Hepatocyte (in vitro differentiated cells): ENCODE results near the gene LAMB2. TPM values are rescaled to one million over a fixed set of nuclear protein-coding genes. Genes with fewer than 3 reads are reported as not detected.
A peak's percentile ranks its signal among the peaks of the same experiment; 100 is the strongest.

ENCODE experiments used
- DNase-seq: peaks from one replicate; pipeline ENCODE4 v3.0.0-alpha.2; 2016; ENCODE audit warnings: low spot score
- H2AFZ ChIP-seq: fragments of 200-600 bp; sonication (generic); 2 replicates; pipeline ENCODE4 v1.6.0; 2016; ENCODE audit warnings: antibody characterized with exemption, mild to moderate bottlenecking
- H3K27ac ChIP-seq: fragments of 200-600 bp; sonication (generic); 2 replicates; pipeline ENCODE4 v1.5.1; 2016; ENCODE audit warnings: mild to moderate bottlenecking
- H3K27me3 ChIP-seq: fragments of 200-600 bp; sonication (generic); 2 replicates; pipeline ENCODE4 v1.6.1; 2016
- H3K36me3 ChIP-seq: fragments of 200-600 bp; sonication (generic); replicated peaks from 2 replicates; pipeline ENCODE4 v1.5.1; 2016; ENCODE audit warnings: low read depth; ENCODE audit not compliant: insufficient read depth
- H3K4me1 ChIP-seq: fragments of 200-600 bp; sonication (generic); 2 replicates; pipeline ENCODE4 v1.5.1; 2016; ENCODE audit warnings: mild to moderate bottlenecking, moderate library complexity; ENCODE audit not compliant: insufficient read depth
- H3K4me2 ChIP-seq: fragments of 200-600 bp; sonication (generic); 2 replicates; pipeline ENCODE4 v1.6.0; 2016
- H3K4me3 ChIP-seq: fragments of 200-600 bp; sonication (generic); 2 replicates; pipeline ENCODE4 v1.5.1; 2016; ENCODE audit warnings: mild to moderate bottlenecking
- H3K79me2 ChIP-seq: fragments of 200-600 bp; sonication (generic); 2 replicates; pipeline ENCODE4 v1.6.0; 2017; ENCODE audit warnings: mild to moderate bottlenecking
- H3K9me2 ChIP-seq: fragments of 200-600 bp; sonication (generic); replicated peaks from 2 replicates; pipeline ENCODE4 v1.6.0; 2017; ENCODE audit warnings: mild to moderate bottlenecking; ENCODE audit not compliant: insufficient read depth
- H3K9me3 ChIP-seq: fragments of 200-600 bp; sonication (generic); 2 replicates; pipeline ENCODE4 v1.5.1; 2016; ENCODE audit warnings: low read depth, mild to moderate bottlenecking
- H4K20me1 ChIP-seq: fragments of 200-600 bp; sonication (generic); 2 replicates; pipeline ENCODE4 v1.6.0; 2016; ENCODE audit warnings: mild to moderate bottlenecking; ENCODE audit not compliant: insufficient read depth, poor library complexity, severe bottlenecking
- CTCF ChIP-seq: fragments of 200-600 bp; sonication (generic); IDR thresholded peaks from 2 replicates; pipeline ENCODE4 v1.5.1; 2016; ENCODE audit warnings: antibody characterized with exemption, mild to moderate bottlenecking; ENCODE audit not compliant: poor library complexity
- EZH2 ChIP-seq: fragments of 200-600 bp; sonication (generic); IDR thresholded peaks from 2 replicates; pipeline ENCODE4 v1.6.1; 2016; ENCODE audit warnings: antibody characterized with exemption, mild to moderate bottlenecking, borderline replicate concordance
- EZH2phosphoT487 ChIP-seq: fragments of 200-600 bp; sonication (generic); IDR thresholded peaks from one replicate; pipeline ENCODE4 v1.6.1; 2018; ENCODE audit warnings: antibody characterized with exemption, mild to moderate bottlenecking, low read depth, moderate library complexity; ENCODE audit not compliant: unreplicated experiment, severe bottlenecking
- WGBS: methylation state at CpG from one replicate; pipeline ENCODE4 v1.1.6; 2016; ENCODE audit warnings: low lambda C conversion rate; ENCODE audit errors: missing lambda C conversion rate; 5-methylcytosine and 5-hydroxymethylcytosine counted together
- polyA plus RNA-seq: library from polyadenylated mRNA; unstranded; fragments of >200 nt; fragmentation: Nextera tagmentation; extraction: Ambion mirVana; gene quantifications from 2 replicates; pipeline ENCODE4 v1.2.1, GENCODE V29; 2016
- total RNA-seq: library from RNA; depleted of rRNA; stranded (reverse); fragments of >200 nt; gene quantifications from 2 replicates; pipeline ENCODE4 v1.2.3, GENCODE V29; 2014

Gene LAMB2
- total and polyA plus RNA-seq, 2 experiments from 2014 or later = 396 to 437 TPM

GRCh38 chr3:49177073-49177472 is 44.2 kb upstream of the LAMB2 start:
- no peak overlapping the region for H3K4me3 ChIP-seq
- peaks cover 24% of the 10 kb centered on the region for H3K4me1 ChIP-seq
- 98% methylated on average over 2 of the region's 2 CpGs for WGBS
- no peak overlapping the region for H2AFZ ChIP-seq
- peaks cover 8% of the 10 kb centered on the region for H4K20me1 ChIP-seq
- H3K79me2 ChIP-seq = peaks cover 27% of the 10 kb centered on the region
- no peak for DNase-seq
- no peaks in the 10 kb centered on the region for H3K27me3 ChIP-seq
- TF ChIP-seq EZH2 = no peak
- TF ChIP-seq EZH2phosphoT487 = no peak
- no peak for TF ChIP-seq CTCF
- no peaks in the 10 kb centered on the region for H3K36me3 ChIP-seq
- no peak overlapping the region for H3K27ac ChIP-seq
- no peaks in the 10 kb centered on the region for H3K9me2 ChIP-seq
- no peaks in the 10 kb centered on the region for H3K9me3 ChIP-seq
- no peak overlapping the region for H3K4me2 ChIP-seq

- H3K4me2 ChIP-seq = no peak overlapping the region
- peaks cover 28% of the 10 kb centered on the region for H3K4me1 ChIP-seq
- H3K9me2 ChIP-seq = no peaks in the 10 kb centered on the region
- H3K36me3 ChIP-seq = no peaks in the 10 kb centered on the region
- H3K79me2 ChIP-seq = peaks cover 37% of the 10 kb centered on the region
- H3K9me3 ChIP-seq = no peaks in the 10 kb centered on the region
- peaks cover 8% of the 10 kb centered on the region for H4K20me1 ChIP-seq
- no peak overlapping the region for H3K27ac ChIP-seq
- no peak for DNase-seq
- no peaks in the 10 kb centered on the region for H3K27me3 ChIP-seq
- H3K4me3 ChIP-seq = no peak overlapping the region
- no peak for TF ChIP-seq CTCF
- no peak for TF ChIP-seq EZH2
- TF ChIP-seq EZH2phosphoT487 = no peak
- no peak overlapping the region for H2AFZ ChIP-seq
- WGBS = 84% methylated on average over 8 of the region's 8 CpGs
Measured at GRCh38 chr3:49175530-49175929, 42.7 kb upstream of the LAMB2 start.

- WGBS = 95% methylated on average over 9 of the region's 9 CpGs
- Histone ChIP-seq H3K9me2 (no peaks in the 10 kb centered on the region), H3K79me2 (peaks cover 40% of the 10 kb centered on the region), H3K4me2 (peak overlapping the region; percentile 97), H2AFZ (no peak overlapping the region), H3K4me3 (no peak overlapping the region), H3K27ac (peak overlapping the region; percentile 92), H4K20me1 (peaks cover 8% of the 10 kb centered on the region), H3K4me1 (peaks cover 33% of the 10 kb centered on the region), H3K27me3 (no peaks in the 10 kb centered on the region), H3K9me3 (no peaks in the 10 kb centered on the region), H3K36me3 (no peaks in the 10 kb centered on the region)
- TF ChIP-seq EZH2 (no peak), CTCF (no peak), EZH2phosphoT487 (no peak)
- DNase-seq = no peak
Measured at GRCh38 chr3:49174397-49174985, 41.6 kb upstream of the LAMB2 start.

GRCh38 chr3:49173792-49174170 is 40.9 kb upstream of the LAMB2 start:
- Histone ChIP-seq H3K27ac (peak overlapping the region; percentile 92), H3K79me2 (peaks cover 40% of the 10 kb centered on the region), H4K20me1 (peaks cover 8% of the 10 kb centered on the region), H3K9me3 (no peaks in the 10 kb centered on the region), H3K27me3 (no peaks in the 10 kb centered on the region), H2AFZ (no peak overlapping the region), H3K9me2 (no peaks in the 10 kb centered on the region), H3K4me3 (no peak overlapping the region), H3K36me3 (no peaks in the 10 kb centered on the region), H3K4me1 (peaks cover 33% of the 10 kb centered on the region), H3K4me2 (peak overlapping the region; percentile 97)
- DNase-seq = no peak
- TF ChIP-seq CTCF (no peak), EZH2phosphoT487 (no peak), EZH2 (no peak)
- 44% methylated on average over 4 of the region's 4 CpGs for WGBS
